Activated CD8-positive, alpha-beta memory T cell treated with anti-CD3 and anti-CD28 coated beads, Interleukin-2, amount 10 ng/mL, durations not matched to agents 7 days and 5 days (primary cell): ENCODE results near the gene MRPS34. TPM values are rescaled to one million over a fixed set of nuclear protein-coding genes. Genes with fewer than 3 reads are reported as not detected.

Experiments used
- ATAC-seq: fragments of 150-1000 bp; cut with Tn5 transposase; one replicate; pipeline ENCODE4 v1.10.0; 2021; ENCODE audit warnings: moderate library complexity
- CTCF ChIA-PET: fragments of 350-600 bp; sonication (Branson Sonifier 250); formaldehyde crosslinking; loops from one replicate; lab custom pipeline; 2021; ENCODE audit warnings: antibody characterized with exemption; lab: Charles Lee
- DNase-seq: peaks from one replicate; pipeline ENCODE4 v3.0.0-alpha.2; 2020
- H3K27ac Mint-ChIP-seq: one replicate; pipeline ENCODE4 v1.8.0; 2021; ENCODE audit warnings: mild to moderate bottlenecking, mixed read lengths
- H3K27me3 Mint-ChIP-seq: one replicate; pipeline ENCODE4 v1.8.0; 2021; ENCODE audit warnings: mixed read lengths
- H3K36me3 Mint-ChIP-seq: one replicate; pipeline ENCODE4 v1.8.0; 2021; ENCODE audit warnings: mild to moderate bottlenecking, mixed read lengths
- H3K4me1 Mint-ChIP-seq: one replicate; pipeline ENCODE4 v1.8.0; 2021; ENCODE audit warnings: mixed read lengths
- H3K4me3 Mint-ChIP-seq: one replicate; pipeline ENCODE4 v1.8.0; 2021; ENCODE audit warnings: mild to moderate bottlenecking, moderate library complexity, mixed read lengths
- H3K9me3 Mint-ChIP-seq: one replicate; pipeline ENCODE4 v1.8.0; 2022; ENCODE audit warnings: low read depth, mixed read lengths
- microRNA-seq: library from miRNA; unstranded; fragments of <30 nt; microRNA quantifications from one replicate; pipeline ENCODE4 v1.2.0, GENCODE V29; 2022
- total RNA-seq, 2 experiments: library from RNA; stranded (reverse); gene quantifications; one replicate each; pipeline ENCODE4 v1.2.3, GENCODE V29; 2021

The MRPS34 gene
- total RNA-seq, 2 experiments from 2014 or later: 134 to 154 TPM

DNA sequence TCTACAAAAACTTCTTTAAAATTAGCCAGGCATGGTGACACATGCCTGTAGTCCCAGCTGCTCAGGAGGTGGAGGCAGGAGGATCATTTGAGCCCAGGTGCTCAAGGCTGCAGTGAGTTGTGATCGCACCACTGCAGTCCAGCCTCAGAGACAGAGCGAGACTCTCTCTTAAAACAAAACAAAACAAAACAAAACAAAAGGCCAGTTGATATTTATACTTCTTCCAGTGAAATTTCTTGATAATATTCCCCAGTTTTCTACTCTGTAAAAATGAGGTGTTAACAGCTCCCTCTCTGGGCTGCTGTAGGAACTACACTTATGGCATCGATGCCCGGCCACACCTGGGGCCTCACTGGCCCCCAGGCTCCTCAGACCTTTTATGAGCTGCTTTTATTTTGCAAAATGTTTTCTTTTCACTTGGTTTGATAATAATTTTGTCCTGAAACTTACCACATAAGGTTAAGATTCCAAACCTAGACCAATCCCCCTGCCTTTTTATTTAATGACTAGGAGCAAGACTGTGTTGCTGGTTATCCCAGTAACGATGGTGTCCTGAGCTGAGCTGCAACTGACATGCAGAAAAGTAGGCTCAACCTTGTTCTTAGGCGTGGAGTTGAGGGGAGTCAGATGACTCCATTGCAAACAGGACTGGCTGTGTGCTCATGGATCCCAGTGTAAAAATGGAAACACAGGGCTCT, 49.3 kb downstream of the MRPS34 start:
- peak; percentile 59 for DNase-seq
- H3K27me3 Mint-ChIP-seq: no peaks in the 10 kb centered on the region
- CTCF ChIA-PET: interaction anchor here (0.9 to 1.8 kb wide), 19 partner anchors 10 to 423 kb away, joined by 3 to 9 read pairs (median 4); partner anchors contain the start of genes EME2, JPT2, MRPS34 and NME3
- H3K4me1 Mint-ChIP-seq: peaks cover 37% of the 10 kb centered on the region
- no peak overlapping the region for H3K4me3 Mint-ChIP-seq
- no peaks in the 10 kb centered on the region for H3K9me3 Mint-ChIP-seq
- peak; percentile 52 for ATAC-seq
- peaks cover 8% of the 10 kb centered on the region for H3K36me3 Mint-ChIP-seq
- peak overlapping the region; percentile 26 for H3K27ac Mint-ChIP-seq

Small RNAs within 50 kb of the gene (microRNA-seq; reads per million reads assigned to microRNA genes)
- gene MIR3177: 5.5 reads per million, percentile 15 among the genes with 10 or more reads in this experiment

Other genes starting within 250 kb of the MRPS34 start
- 10 to 100 TPM; 34.7 to 37.1 TPM for gene TMEM204, start 239.5 kb downstream of the MRPS34 start, total RNA-seq
- gene IFT140, start 161.1 kb downstream of the MRPS34 start, total RNA-seq: 1 to 10 TPM; 6.3 to 8.3 TPM
- 10 to 100 TPM; 26.8 to 31.1 TPM for gene CRAMP1, start 160.8 kb downstream of the MRPS34 start, total RNA-seq
- gene JPT2, start 94.9 kb downstream of the MRPS34 start, total RNA-seq: 10 to 100 TPM; 55.0 to 62.4 TPM
- gene MAPK8IP3, start 66.9 kb downstream of the MRPS34 start, total RNA-seq: 100 to 1,000 TPM in 1 of 2 experiments, 10 to 100 TPM in 1; 78.9 to 101 TPM
- 10 to 100 TPM; 46.0 to 50.4 TPM for gene NME3, start 1.6 kb downstream of the MRPS34 start, total RNA-seq
- 10 to 100 TPM; 22.3 to 34.6 TPM for gene EME2, start 324 bp downstream of the MRPS34 start, total RNA-seq
- 10 to 100 TPM; 35.7 to 36.5 TPM for gene SPSB3, start 9.4 kb upstream of the MRPS34 start, total RNA-seq
- 10 to 100 TPM; 52.5 to 64.0 TPM for gene NUBP2, start 9.8 kb upstream of the MRPS34 start, total RNA-seq
- gene IGFALS, start 20.6 kb upstream of the MRPS34 start, total RNA-seq: not detected
- gene HAGH, start 53.7 kb upstream of the MRPS34 start, total RNA-seq: 10 to 100 TPM; 44.1 to 44.2 TPM
- gene FAHD1, start 54.1 kb upstream of the MRPS34 start, total RNA-seq: 10 to 100 TPM; 11.3 to 12.9 TPM
- gene MEIOB, start 99.0 kb upstream of the MRPS34 start, total RNA-seq: not detected
- gene HS3ST6, start 145.3 kb upstream of the MRPS34 start, total RNA-seq: not detected
- gene MSRB1, start 170.1 kb upstream of the MRPS34 start, total RNA-seq: 10 to 100 TPM; 14.5 to 19.8 TPM
- under 1 TPM in 1 of 2 experiments, not detected in 1; 0.42 TPM for gene RPL3L, start 181.6 kb upstream of the MRPS34 start, total RNA-seq
- 100 to 1,000 TPM; 148 to 158 TPM for gene NDUFB10, start 186.4 kb upstream of the MRPS34 start, total RNA-seq
- gene RPS2, start 191.7 kb upstream of the MRPS34 start, total RNA-seq: 1,000 to 10,000 TPM; 2,823 to 3,048 TPM
- gene RNF151, start 193.7 kb upstream of the MRPS34 start, total RNA-seq: not detected
- 10 to 100 TPM; 41.9 to 42.3 TPM for gene TBL3, start 198.9 kb upstream of the MRPS34 start, total RNA-seq
- gene NOXO1, start 208.3 kb upstream of the MRPS34 start, total RNA-seq: under 1 TPM in 1 of 2 experiments, not detected in 1; 0.26 TPM
- gene GFER, start 211.1 kb upstream of the MRPS34 start, total RNA-seq: 10 to 100 TPM; 33.5 to 40.9 TPM
- gene SYNGR3, start 216.8 kb upstream of the MRPS34 start, total RNA-seq: 10 to 100 TPM in 1 of 2 experiments, 1 to 10 TPM in 1; 6.4 to 17.6 TPM
- gene ZNF598, start 236.7 kb upstream of the MRPS34 start, total RNA-seq: 10 to 100 TPM; 76.2 to 94.5 TPM
- 1 to 10 TPM; 1.1 to 6.3 TPM for gene NPW, start 246.7 kb upstream of the MRPS34 start, total RNA-seq